Left lung (tissue), 10 donors: ENCODE measurements around the gene EPHA3. TPM values are rescaled to one million over a fixed set of nuclear protein-coding genes. Genes with fewer than 3 reads are reported as not detected.

Experiments used
- ATAC-seq: fragments of 200-7000 bp; cut with Tn5 transposase; one replicate; pipeline ENCODE4 v1.9.1; 2020; ENCODE audit warnings: moderate library complexity
- DNase-seq, 4 donors: peaks; one replicate each; pipeline ENCODE4 v3.0.0-alpha.2; 2013 to 2020
- H3K27ac ChIP-seq, 2 donors: fragments of 200-600 bp; sonication (generic) in 1 of 2; one replicate each; pipeline versions ENCODE4 v1.5.0 to v1.8.0; 2020 to 2021
- H3K27me3 ChIP-seq, 2 donors: fragments of 200-600 bp; sonication (generic) in 1 of 2; one replicate each; pipeline versions ENCODE4 v1.5.0 to v1.8.0; 2020 to 2021
- H3K36me3 ChIP-seq, 2 donors: fragments of 200-600 bp; sonication (generic) in 1 of 2; one replicate each; pipeline versions ENCODE4 v1.5.0 to v1.8.0; 2020 to 2021
- H3K4me1 ChIP-seq, 2 donors: fragments of 200-600 bp; one replicate each; pipeline ENCODE4 v1.8.0; 2021
- H3K4me3 ChIP-seq, 2 donors: fragments of 200-600 bp; sonication (generic) in 1 of 2; one replicate each; pipeline versions ENCODE4 v1.5.0 to v1.8.0; 2020 to 2021; ENCODE audit warnings: mild to moderate bottlenecking in 1 of 2
- H3K9me3 ChIP-seq, 2 donors: fragments of 200-600 bp; sonication (generic) in 1 of 2; one replicate each; pipeline versions ENCODE4 v1.5.0 to v1.8.0; 2020 to 2021
- CTCF ChIP-seq, 2 donors: fragments of 200-600 bp; sonication (generic) in 1 of 2; IDR thresholded peaks; one replicate each; pipeline versions ENCODE4 v1.5.0 to v1.8.0; 2021; ENCODE audit warnings: antibody characterized with exemption in 2 of 2
- intact Hi-C, 2 donors: fragments of 100-400 bp; cut with DNase I; formaldehyde crosslinking; loops; one replicate each; pipeline versions ENCODE4 v1.11.2 to v1.14.2; 2022
- polyA plus RNA-seq, 6 donors: library from polyadenylated mRNA; unstranded; fragments of 120-200 nt; gene quantifications; one replicate each; pipeline ENCODE4 v1.2.1, GENCODE V29; 2013; ENCODE audit not compliant: insufficient read length in 6 of 6
- total RNA-seq, 2 donors: library from RNA; stranded (reverse); fragmentation: NEBNext Ultra II Directional; extraction: Animal tissue kit (Norgen Biotek cat#: 25700); gene quantifications; one replicate each; pipeline ENCODE4 v1.2.1, GENCODE V29; 2021
- donor health status: DM: no; HTN: yes; CAD: no.
- donor health status: DM: no; HTN: no; CAD: no.

EPHA3 gene
- total and polyA plus RNA-seq, 8 donors = 1.9 to 13.9 (median 11.1) TPM

- Histone ChIP-seq H3K4me3 (no peak overlapping the region), H3K36me3 (no peaks in the 10 kb centered on the region), H3K9me3 (no peaks in the 10 kb centered on the region), H3K4me1 (no peaks in the 10 kb centered on the region), H3K27me3 (no peaks in the 10 kb centered on the region), H3K27ac (no peak overlapping the region)
- DNase-seq = no peak
- intact Hi-C loops = no loop called here
- no peak for TF ChIP-seq CTCF (IDR thresholded peaks at IDR 0.05)
- ATAC-seq = no peak
Measured at GRCh38 chr3:89155811-89156210, 48.4 kb downstream of the EPHA3 start.

GRCh38 chr3:89157575-89157974, 50.2 kb downstream of the EPHA3 start:
- intact Hi-C loops = no loop called here
- Histone ChIP-seq H3K9me3 (no peaks in the 10 kb centered on the region), H3K27ac (no peak overlapping the region), H3K36me3 (no peaks in the 10 kb centered on the region), H3K4me1 (no peaks in the 10 kb centered on the region), H3K4me3 (no peak overlapping the region), H3K27me3 (no peaks in the 10 kb centered on the region)
- no peak for TF ChIP-seq CTCF (IDR thresholded peaks at IDR 0.05)
- ATAC-seq = no peak
- no peak for DNase-seq

- DNase-seq (no peak), ATAC-seq (no peak)
- intact Hi-C loops = no loop called here
- no peaks in the 10 kb centered on the region for H3K36me3 ChIP-seq
- no peaks in the 10 kb centered on the region for H3K4me1 ChIP-seq
- H3K27me3 ChIP-seq = no peaks in the 10 kb centered on the region
- no peak for TF ChIP-seq CTCF (IDR thresholded peaks at IDR 0.05)
- H3K27ac ChIP-seq = no peak overlapping the region
- no peak overlapping the region for H3K4me3 ChIP-seq
- no peaks in the 10 kb centered on the region for H3K9me3 ChIP-seq
Measured at GRCh38 chr3:89159605-89160004, 52.2 kb downstream of the EPHA3 start.

- no peak overlapping the region for H3K4me3 ChIP-seq
- no peaks in the 10 kb centered on the region for H3K27me3 ChIP-seq
- no peak overlapping the region for H3K27ac ChIP-seq
- ATAC-seq (no peak), DNase-seq (no peak)
- H3K4me1 ChIP-seq = no peaks in the 10 kb centered on the region
- H3K9me3 ChIP-seq = no peaks in the 10 kb centered on the region
- H3K36me3 ChIP-seq = no peaks in the 10 kb centered on the region
- TF ChIP-seq CTCF (IDR thresholded peaks at IDR 0.05) = no peak
- intact Hi-C loops = no loop called here
Measured at GRCh38 chr3:89164774-89165173, 57.4 kb downstream of the EPHA3 start.

- Histone ChIP-seq H3K27me3 (no peaks in the 10 kb centered on the region), H3K4me1 (no peaks in the 10 kb centered on the region), H3K9me3 (no peaks in the 10 kb centered on the region), H3K36me3 (no peaks in the 10 kb centered on the region), H3K27ac (no peak overlapping the region), H3K4me3 (no peak overlapping the region)
- DNase-seq (no peak), ATAC-seq (no peak)
- intact Hi-C loops = no loop called here
- no peak for TF ChIP-seq CTCF (IDR thresholded peaks at IDR 0.05)
Measured at GRCh38 chr3:89165636-89166263, 58.3 kb downstream of the EPHA3 start.
